Endothelial cell of umbilical vein (primary cell): ENCODE measurements around the gene ALLC. TPM values are rescaled to one million over a fixed set of nuclear protein-coding genes. Genes with fewer than 3 reads are reported as not detected.

Experiments used
- BruUV-seq: library from RNA; stranded (reverse); fragments of 400-500 nt; replicated peaks from 2 replicates; lab custom pipeline; 2021; lab: Mats Ljungman, UMichigan
- CTCF ChIA-PET: fragments of 300-600, 350-600 bp; sonication (Branson Sonifier 250); formaldehyde crosslinking; loops from one replicate; lab custom pipeline; 2021; ENCODE audit warnings: antibody characterized with exemption, inconsistent platforms; lab: Charles Lee
- POLR2A ChIA-PET: fragments of 300-600, 350-600 bp; sonication (Branson Sonifier 250); formaldehyde crosslinking; loops from one replicate; lab custom pipeline; 2021; ENCODE audit warnings: antibody characterized with exemption, inconsistent platforms; lab: Charles Lee
- DNase-seq: peaks from one replicate; pipeline ENCODE4 v3.0.0-alpha.2; 2011; ENCODE audit warnings: low read depth, low spot score
- FAIRE-seq: peaks from 2 replicates; lab custom pipeline; 2011; peaks lifted over from hg19 to GRCh38; lab: Jason Lieb, UNC
- H2AFZ ChIP-seq: 2 replicates; pipeline ENCODE4 v1.6.0; 2012; ENCODE audit warnings: low read depth, low read length, control low read depth, inconsistent platforms
- H3K27ac ChIP-seq: 2 replicates; pipeline ENCODE4 v1.5.1; 2011; ENCODE audit warnings: low read depth, mild to moderate bottlenecking, control low read depth, low read length, moderate library complexity; ENCODE audit not compliant: insufficient read depth
- H3K27me3 ChIP-seq, 2 experiments: 2 replicates each; pipeline versions ENCODE4 v1.6.0 to v1.6.1; 2011; ENCODE audit warnings: low read length in 2 of 2, mixed read lengths in 1 of 2; ENCODE audit not compliant: control insufficient read depth in 2 of 2, insufficient read depth in 2 of 2
- H3K36me3 ChIP-seq, 2 experiments: 2 replicates in 1 of 2; 3 replicates in 1 of 2; pipeline ENCODE4 v1.5.1; 2011; ENCODE audit warnings: low read length in 2 of 2, mild to moderate bottlenecking in 1 of 2, moderate library complexity in 1 of 2; ENCODE audit not compliant: control insufficient read depth in 2 of 2, insufficient read depth in 2 of 2; ENCODE audit errors: extremely low read depth in 1 of 2
- H3K4me1 ChIP-seq: 3 replicates; pipeline ENCODE4 v1.5.1; 2011; ENCODE audit warnings: mild to moderate bottlenecking, low read length; ENCODE audit not compliant: control insufficient read depth, insufficient read depth; ENCODE audit errors: extremely low read depth
- H3K4me2 ChIP-seq: 2 replicates; pipeline ENCODE4 v1.6.1; 2011; ENCODE audit warnings: low read length, control low read depth, mixed read lengths; ENCODE audit not compliant: insufficient read depth
- H3K4me3 ChIP-seq, 3 experiments: fragments of 200-600 bp in 1 of 3; sonication (generic), shearing (Covaris generic) in 1 of 3; replicated peaks in 1 of 3; 2 replicates each; pipeline ENCODE4 v1.5.1; 2011 to 2016; ENCODE audit warnings: control low read depth in 3 of 3, low read length in 3 of 3, mild to moderate bottlenecking in 2 of 3, inconsistent platforms in 1 of 3, low read depth in 1 of 3, moderate library complexity in 1 of 3; ENCODE audit not compliant: insufficient read depth in 1 of 3
- H3K79me2 ChIP-seq: 2 replicates; pipeline ENCODE4 v1.6.0; 2012; ENCODE audit warnings: low read length, inconsistent platforms; ENCODE audit not compliant: control insufficient read depth, insufficient read depth
- H3K9ac ChIP-seq: replicated peaks from 2 replicates; pipeline ENCODE3; 2011; ENCODE audit warnings: low read length, control low read depth; ENCODE audit not compliant: insufficient read depth; ENCODE audit errors: extremely low read depth
- H3K9me1 ChIP-seq: replicated peaks from 3 replicates; pipeline ENCODE4 v1.6.0; 2011; ENCODE audit warnings: mild to moderate bottlenecking, low read length; ENCODE audit not compliant: control insufficient read depth, insufficient read depth; ENCODE audit errors: extremely low read depth
- H3K9me3 ChIP-seq: replicated peaks from 2 replicates; pipeline ENCODE4 v1.5.1; 2012; ENCODE audit warnings: low read length, inconsistent platforms; ENCODE audit not compliant: control insufficient read depth, insufficient read depth
- H4K20me1 ChIP-seq: replicated peaks from 2 replicates; pipeline ENCODE3; 2011; ENCODE audit warnings: mild to moderate bottlenecking, low read length; ENCODE audit not compliant: control insufficient read depth, insufficient read depth; ENCODE audit errors: extremely low read depth
- CTCF ChIP-seq, 2 donors: IDR thresholded peaks; 1 replicate in 1 of 2; 2 replicates in 1 of 2; pipeline ENCODE4 v1.5.1; 2011; ENCODE audit warnings: low read length in 2 of 2, mild to moderate bottlenecking in 2 of 2, moderate library complexity in 2 of 2, control low read depth in 1 of 2, inconsistent platforms in 1 of 2, low read depth in 1 of 2; ENCODE audit not compliant: insufficient read depth in 1 of 2; ENCODE audit errors: extremely low read depth in 1 of 2
- EZH2 ChIP-seq: IDR thresholded peaks from 2 replicates; pipeline ENCODE4 v1.6.1; 2012; ENCODE audit warnings: borderline replicate concordance, low read depth, mild to moderate bottlenecking, moderate library complexity, low read length, inconsistent platforms; ENCODE audit not compliant: severe bottlenecking
- FOS ChIP-seq: IDR thresholded peaks from 2 replicates; pipeline ENCODE4 v1.6.1; 2011; ENCODE audit warnings: mild to moderate bottlenecking, low read length, moderate library complexity, borderline replicate concordance; ENCODE audit not compliant: insufficient read depth
- GATA2 ChIP-seq: IDR thresholded peaks from 2 replicates; pipeline ENCODE4 v1.7.0; 2011; ENCODE audit warnings: low read depth, mild to moderate bottlenecking, moderate library complexity, mixed read lengths, low read length; ENCODE audit not compliant: insufficient read length, insufficient read depth
- JUN ChIP-seq: IDR thresholded peaks from 2 replicates; pipeline ENCODE4 v1.6.1; 2011; ENCODE audit warnings: borderline replicate concordance, low read depth; ENCODE audit not compliant: insufficient read length, insufficient read depth
- MAX ChIP-seq: IDR thresholded peaks from 2 replicates; pipeline ENCODE4 v1.6.1; 2011; ENCODE audit not compliant: insufficient read depth, insufficient read length
- MYC ChIP-seq: IDR thresholded peaks from one replicate; pipeline ENCODE4 v1.6.1; 2011; ENCODE audit warnings: mild to moderate bottlenecking, low read depth, low read length
- POLR2A ChIP-seq: IDR thresholded peaks from 2 replicates; pipeline ENCODE4 v1.6.1; 2012; ENCODE audit warnings: low read depth, mild to moderate bottlenecking, control low read depth, low read length
- POLR2AphosphoS5 ChIP-seq: IDR thresholded peaks from 2 replicates; pipeline ENCODE4 v1.6.1; 2012; ENCODE audit warnings: low read depth, mild to moderate bottlenecking, control low read depth, low read length, moderate library complexity; ENCODE audit not compliant: insufficient read depth
- dilution Hi-C: fragments of 300-500 bp; cut with MboI; formaldehyde crosslinking; loops from one replicate; pipeline ENCODE4 v1.15.0; 2019; ENCODE audit warnings: low sequenced_read_pairs; ENCODE audit not compliant: extremely low pct_ligation_motif_present
- intact Hi-C: fragments of 100-400 bp; cut with micrococcal nuclease; formaldehyde crosslinking; loops from one replicate; pipeline ENCODE4 v1.10.0; 2022
- polyA plus RNA-seq, 4 experiments: library from polyadenylated mRNA; depleted of rRNA in 3 of 4; stranded (reverse) in 3 of 4; unstranded in 1 of 4; fragments of >200 nt; gene quantifications; 2 replicates each; pipeline versions ENCODE4 v1.2.1 to v1.2.3, GENCODE V29; 2011 to 2012; ENCODE audit warnings: missing spikeins in 1 of 4
- total RNA-seq: library from RNA; stranded (reverse); gene quantifications from 2 replicates; pipeline ENCODE4 v1.2.3, GENCODE V29; 2021

The ALLC gene
- total and polyA plus RNA-seq, 2 donors (not counting 3 experiments of a cell fraction or from before 2014, with no cell fraction given): not detected

GRCh38 chr2:3747826-3748225, 89.8 kb downstream of the ALLC start:
- no peaks in the 10 kb centered on the region for H3K9me3 ChIP-seq
- POLR2A ChIA-PET: no interaction called here
- no TSS peak for BruUV-seq
- H4K20me1 ChIP-seq: no peaks in the 10 kb centered on the region
- H3K9me1 ChIP-seq: no peaks in the 10 kb centered on the region
- CTCF ChIA-PET: no interaction called here
- no peak overlapping the region for H3K27ac ChIP-seq
- no peaks in the 10 kb centered on the region for H3K36me3 ChIP-seq
- H3K9ac ChIP-seq: no peak overlapping the region
- no peaks in the 10 kb centered on the region for H3K27me3 ChIP-seq
- DNase-seq (no peak), FAIRE-seq (no peak)
- no peak for TF ChIP-seq POLR2A
- no peak for TF ChIP-seq GATA2
- TF ChIP-seq MYC: no peak
- no peak for TF ChIP-seq EZH2
- no peak for TF ChIP-seq FOS
- TF ChIP-seq MAX: no peak
- TF ChIP-seq JUN: no peak
- no peak for TF ChIP-seq CTCF (IDR thresholded peaks at IDR 0.05; ENCODE audit: extremely low read depth in 1 of 2, insufficient read depth in 1 of 2, low read depth in 1 of 2, low read length in 2 of 2)
- TF ChIP-seq POLR2AphosphoS5: no peak
- H3K4me3 ChIP-seq: no peak overlapping the region
- intact Hi-C loops (no loop called here), dilution Hi-C loops (no loop called here)
- H3K4me2 ChIP-seq: no peak overlapping the region
- no peak overlapping the region for H2AFZ ChIP-seq
- H3K79me2 ChIP-seq: no peaks in the 10 kb centered on the region
- no peaks in the 10 kb centered on the region for H3K4me1 ChIP-seq
